ENCODE measurements around the gene ELFN1. TPM values are rescaled to one million over a fixed set of nuclear protein-coding genes. Genes with fewer than 3 reads are reported as not detected.
"Not testable (repeated sequence)": the region's sequence is repeated elsewhere in the genome, so short reads cannot be mapped to it uniquely, and the experiment has no call there.

ELFN1 gene
- total and polyA plus RNA-seq, 2 donors (not counting 3 experiments of a cell fraction or from before 2014, with no cell fraction given), result 0.37 to 1.0 TPM

- H3K4me2 ChIP-seq (ENCODE audit: insufficient read depth, low read length); H3K36me3 ChIP-seq (ENCODE audit: control insufficient read depth in 2 of 2, extremely low read depth in 1 of 2, insufficient read depth in 2 of 2, low read length in 2 of 2); H3K4me3 ChIP-seq (replicated peaks in 1 of 3; ENCODE audit: insufficient read depth in 1 of 3, low read depth in 1 of 3, low read length in 3 of 3); intact Hi-C loops (cut with micrococcal nuclease); H4K20me1 ChIP-seq (replicated peaks; ENCODE audit: control insufficient read depth, extremely low read depth, insufficient read depth, low read length); CTCF ChIA-PET; BruUV-seq (replicated peaks); H3K27ac ChIP-seq (ENCODE audit: insufficient read depth, low read depth, low read length); dilution Hi-C loops (cut with MboI; ENCODE audit: extremely low pct_ligation_motif_present, low sequenced_read_pairs); DNase-seq (ENCODE audit: low read depth, low spot score); H3K79me2 ChIP-seq (ENCODE audit: control insufficient read depth, insufficient read depth, low read length); H3K9ac ChIP-seq (replicated peaks; ENCODE audit: extremely low read depth, insufficient read depth, low read length); H3K27me3 ChIP-seq (ENCODE audit: control insufficient read depth in 2 of 2, insufficient read depth in 2 of 2, low read length in 2 of 2); H3K9me3 ChIP-seq (replicated peaks; ENCODE audit: control insufficient read depth, insufficient read depth, low read length); H3K9me1 ChIP-seq (replicated peaks; ENCODE audit: control insufficient read depth, extremely low read depth, insufficient read depth, low read length); POLR2A ChIA-PET; FAIRE-seq; H3K4me1 ChIP-seq (ENCODE audit: control insufficient read depth, extremely low read depth, insufficient read depth, low read length); H2AFZ ChIP-seq (ENCODE audit: low read depth, low read length): not testable (repeated sequence)
These were observed 49.2 kb downstream of the ELFN1 start for GRCh38 chr7:1719256-1719655.

- no peaks in the 10 kb centered on the region for H3K9me3 ChIP-seq (replicated peaks; ENCODE audit: control insufficient read depth, insufficient read depth, low read length)
- no peaks in the 10 kb centered on the region for H3K9me1 ChIP-seq (replicated peaks; ENCODE audit: control insufficient read depth, extremely low read depth, insufficient read depth, low read length)
- dilution Hi-C loops (cut with MboI; ENCODE audit: extremely low pct_ligation_motif_present, low sequenced_read_pairs), result no loop called here
- H3K4me2 ChIP-seq (ENCODE audit: insufficient read depth, low read length), result no peak overlapping the region
- no peaks in the 10 kb centered on the region for H4K20me1 ChIP-seq (replicated peaks; ENCODE audit: control insufficient read depth, extremely low read depth, insufficient read depth, low read length)
- no peak overlapping the region for H3K9ac ChIP-seq (replicated peaks; ENCODE audit: extremely low read depth, insufficient read depth, low read length)
- FAIRE-seq (no peak), DNase-seq (ENCODE audit: low read depth, low spot score) (no peak)
- CTCF ChIA-PET, result no interaction called here
- H3K36me3 ChIP-seq (ENCODE audit: control insufficient read depth in 2 of 2, extremely low read depth in 1 of 2, insufficient read depth in 2 of 2, low read length in 2 of 2), result no peaks in the 10 kb centered on the region
- H2AFZ ChIP-seq (ENCODE audit: low read depth, low read length), result no peak overlapping the region
- no peaks in the 10 kb centered on the region for H3K79me2 ChIP-seq (ENCODE audit: control insufficient read depth, insufficient read depth, low read length)
- H3K4me3 ChIP-seq (replicated peaks in 1 of 3; ENCODE audit: insufficient read depth in 1 of 3, low read depth in 1 of 3, low read length in 3 of 3), result no peak overlapping the region
- no peak for TF ChIP-seq MAX (IDR thresholded peaks at IDR 0.05; ENCODE audit: insufficient read depth, insufficient read length)
- no peak for TF ChIP-seq EZH2 (IDR thresholded peaks at IDR 0.05; ENCODE audit: borderline replicate concordance, low read depth, low read length, severe bottlenecking)
- no peak for TF ChIP-seq GATA2 (IDR thresholded peaks at IDR 0.05; ENCODE audit: insufficient read depth, insufficient read length, low read depth, low read length)
- no peak for TF ChIP-seq POLR2A (IDR thresholded peaks at IDR 0.05; ENCODE audit: low read depth, low read length)
- TF ChIP-seq CTCF (IDR thresholded peaks at IDR 0.05; ENCODE audit: extremely low read depth in 1 of 2, insufficient read depth in 1 of 2, low read depth in 1 of 2, low read length in 2 of 2), result no peak
- TF ChIP-seq POLR2AphosphoS5 (IDR thresholded peaks at IDR 0.05; ENCODE audit: insufficient read depth, low read depth, low read length), result no peak
- TF ChIP-seq JUN (IDR thresholded peaks at IDR 0.05; ENCODE audit: borderline replicate concordance, insufficient read depth, insufficient read length, low read depth), result no peak
- TF ChIP-seq MYC (IDR thresholded peaks at IDR 0.05; ENCODE audit: low read depth, low read length), result no peak
- TF ChIP-seq FOS (IDR thresholded peaks at IDR 0.05; ENCODE audit: borderline replicate concordance, insufficient read depth, low read length), result no peak
- H3K27ac ChIP-seq (ENCODE audit: insufficient read depth, low read depth, low read length), result no peak overlapping the region
- H3K4me1 ChIP-seq (ENCODE audit: control insufficient read depth, extremely low read depth, insufficient read depth, low read length), result no peaks in the 10 kb centered on the region
- BruUV-seq (replicated peaks), result no TSS peak
- POLR2A ChIA-PET, result no interaction called here
- intact Hi-C loops (cut with micrococcal nuclease), result no loop called here
- no peaks in the 10 kb centered on the region for H3K27me3 ChIP-seq (ENCODE audit: control insufficient read depth in 2 of 2, insufficient read depth in 2 of 2, low read length in 2 of 2)
These were observed 49.8 kb downstream of the ELFN1 start for GRCh38 chr7:1719913-1720312.

Measured in endothelial cell of umbilical vein (primary cell).